GM19240 (cell line): Measurements from ENCODE around the gene ADCYAP1.

ENCODE experiments used
- DNase-seq: peaks from one replicate; pipeline ENCODE4 v3.0.0; 2011; ENCODE audit warnings: low spot score; ENCODE audit not compliant: insufficient read length

Gene ADCYAP1

GRCh38 chr18:908758-909724, 4.4 kb downstream of the ADCYAP1 start:
- DNase-seq = no peak

- no peak for DNase-seq
Observed at GRCh38 chr18:910247-910646, 5.6 kb downstream of the ADCYAP1 start.

- DNase-seq = no peak
Observed at GRCh38 chr18:911025-911424, 6.4 kb downstream of the ADCYAP1 start.

- no peak for DNase-seq
Observed at GRCh38 chr18:911486-911885, 6.8 kb downstream of the ADCYAP1 start.

GRCh38 chr18:916562-916961, 11.9 kb downstream of the ADCYAP1 start:
- DNase-seq = no peak

- no peak for DNase-seq
Observed at GRCh38 chr18:919078-919477, 14.4 kb downstream of the ADCYAP1 start.

- no peak for DNase-seq
Observed at GRCh38 chr18:923144-923866, 18.6 kb downstream of the ADCYAP1 start.

GRCh38 chr18:924987-925386, 20.3 kb downstream of the ADCYAP1 start:
- DNase-seq = no peak

- DNase-seq = no peak
Observed at GRCh38 chr18:926946-927345, 22.3 kb downstream of the ADCYAP1 start.

GRCh38 chr18:933082-933481, 28.4 kb downstream of the ADCYAP1 start:
- no peak for DNase-seq

- no peak for DNase-seq
Observed at GRCh38 chr18:934518-935133, 30.0 kb downstream of the ADCYAP1 start.

- no peak for DNase-seq
Observed at GRCh38 chr18:936941-937340, 32.3 kb downstream of the ADCYAP1 start.

- DNase-seq = no peak
Observed at GRCh38 chr18:939166-939565, 34.5 kb downstream of the ADCYAP1 start.

GRCh38 chr18:939958-940357, 35.3 kb downstream of the ADCYAP1 start:
- no peak for DNase-seq

- no peak for DNase-seq
Observed at GRCh38 chr18:941331-941730, 36.7 kb downstream of the ADCYAP1 start.

GRCh38 chr18:944440-944839, 39.8 kb downstream of the ADCYAP1 start:
- DNase-seq = no peak

- no peak for DNase-seq
Observed at GRCh38 chr18:949724-950631, 45.3 kb downstream of the ADCYAP1 start.

- no peak for DNase-seq
Observed at GRCh38 chr18:950882-951495, 46.3 kb downstream of the ADCYAP1 start.

GRCh38 chr18:955384-956066, 50.9 kb downstream of the ADCYAP1 start:
- DNase-seq = no peak

- no peak for DNase-seq
Observed at GRCh38 chr18:957829-958228, 53.2 kb downstream of the ADCYAP1 start.
